Left hindlimb (tissue), 1 donor: ENCODE data around the gene SPTLC3.
A peak's percentile ranks its signal among the peaks of the same experiment; 100 is the strongest.

Source experiments
- DNase-seq: peaks from one replicate; pipeline ENCODE4 v3.0.0-alpha.2; 2018

Gene SPTLC3

DNA sequence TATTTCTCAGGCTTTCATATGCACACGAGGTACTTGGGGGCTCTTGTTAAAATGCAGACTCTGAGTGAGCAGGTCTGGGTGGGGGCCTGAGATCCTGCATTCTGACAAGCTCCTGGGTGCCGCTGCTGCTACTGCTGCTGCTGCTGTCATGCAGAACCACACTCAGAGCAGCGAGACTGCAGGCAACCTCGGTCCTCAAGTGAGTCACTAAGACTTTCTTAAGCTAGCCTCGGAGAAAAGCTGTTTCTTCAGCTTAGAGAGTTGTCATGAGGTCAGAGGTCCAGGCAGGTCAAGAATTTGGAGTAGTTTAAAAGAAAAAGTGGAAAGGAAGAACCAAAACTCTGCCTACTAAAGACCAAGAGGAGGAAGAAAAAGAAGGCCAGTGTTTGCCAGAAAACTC lies 92.9 kb downstream of the SPTLC3 start:
- no peak for DNase-seq

GRCh38 chr20:13102237-13102636 lies 93.5 kb downstream of the SPTLC3 start:
- DNase-seq = no peak

GRCh38 chr20:13102694-13103093 lies 93.9 kb downstream of the SPTLC3 start:
- no peak for DNase-seq

DNA sequence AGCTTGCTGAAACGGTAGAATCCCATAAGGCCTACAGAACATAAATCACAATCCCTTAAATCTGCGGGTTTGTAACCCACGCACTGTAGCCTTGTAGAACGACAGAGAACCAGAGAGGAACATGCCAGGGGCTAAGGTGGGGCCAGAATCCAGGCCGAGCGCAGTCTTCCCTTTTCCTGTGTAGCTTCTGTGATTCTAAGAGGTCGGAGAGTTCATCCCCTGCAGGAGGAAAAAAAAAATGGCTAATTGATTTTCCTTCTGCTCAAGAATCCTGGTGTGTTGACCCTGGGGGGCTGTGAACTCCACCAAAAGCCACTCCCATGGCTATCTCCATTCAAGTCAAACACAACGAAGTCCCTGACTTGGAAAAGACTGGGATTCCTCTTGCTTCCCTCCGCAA lies 96.3 kb downstream of the SPTLC3 start:
- DNase-seq = no peak

DNA sequence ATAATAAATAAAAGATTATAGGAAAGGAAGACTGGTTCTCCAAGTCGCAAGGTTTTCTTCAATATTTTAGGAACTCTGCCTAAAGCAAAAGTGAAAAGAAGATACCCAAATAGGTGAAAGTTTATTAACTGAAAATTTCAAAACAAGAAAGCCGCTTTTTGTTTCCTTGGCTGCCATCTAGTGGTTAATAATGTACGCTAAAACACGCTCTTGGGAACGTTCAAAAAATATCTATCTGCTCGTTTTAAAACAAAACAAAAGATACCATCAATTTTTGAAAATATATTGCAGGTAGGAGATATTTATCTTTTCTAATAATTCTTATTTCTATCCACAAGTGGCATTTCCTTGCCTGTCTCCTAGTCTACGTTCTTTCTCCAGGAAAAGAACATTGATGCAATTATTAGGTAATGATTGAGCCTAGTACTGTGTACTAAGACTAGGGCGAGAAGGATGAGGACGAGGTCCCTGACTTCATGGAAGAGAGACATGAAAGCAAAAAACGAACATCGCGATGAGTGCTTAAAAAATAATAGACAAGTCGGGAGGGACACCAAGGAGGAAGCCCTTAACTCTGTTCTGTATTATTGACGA lies 97.2 kb downstream of the SPTLC3 start:
- DNase-seq = no peak

GRCh38 chr20:13109658-13110057 lies 100.9 kb downstream of the SPTLC3 start:
- no peak for DNase-seq

DNA sequence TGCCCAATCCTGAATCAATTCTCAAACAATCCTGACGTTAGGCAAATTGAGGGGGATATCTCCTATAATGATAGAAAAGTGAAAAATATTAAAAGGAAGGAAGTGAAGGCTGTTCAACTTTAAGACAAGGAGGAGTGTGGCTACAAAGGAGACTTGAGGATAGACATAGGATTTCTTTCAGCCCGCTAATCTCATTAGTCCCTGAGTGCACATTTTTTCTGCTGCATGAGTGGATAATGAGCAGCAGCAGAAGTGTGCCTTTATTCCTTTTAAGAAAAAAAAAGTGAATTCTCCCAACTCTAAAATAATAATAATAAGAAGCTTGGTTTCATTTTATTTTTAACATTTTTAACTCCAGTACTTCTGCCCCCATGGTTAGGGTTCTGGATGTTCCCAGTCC lies 102.0 kb downstream of the SPTLC3 start:
- DNase-seq = no peak

DNA sequence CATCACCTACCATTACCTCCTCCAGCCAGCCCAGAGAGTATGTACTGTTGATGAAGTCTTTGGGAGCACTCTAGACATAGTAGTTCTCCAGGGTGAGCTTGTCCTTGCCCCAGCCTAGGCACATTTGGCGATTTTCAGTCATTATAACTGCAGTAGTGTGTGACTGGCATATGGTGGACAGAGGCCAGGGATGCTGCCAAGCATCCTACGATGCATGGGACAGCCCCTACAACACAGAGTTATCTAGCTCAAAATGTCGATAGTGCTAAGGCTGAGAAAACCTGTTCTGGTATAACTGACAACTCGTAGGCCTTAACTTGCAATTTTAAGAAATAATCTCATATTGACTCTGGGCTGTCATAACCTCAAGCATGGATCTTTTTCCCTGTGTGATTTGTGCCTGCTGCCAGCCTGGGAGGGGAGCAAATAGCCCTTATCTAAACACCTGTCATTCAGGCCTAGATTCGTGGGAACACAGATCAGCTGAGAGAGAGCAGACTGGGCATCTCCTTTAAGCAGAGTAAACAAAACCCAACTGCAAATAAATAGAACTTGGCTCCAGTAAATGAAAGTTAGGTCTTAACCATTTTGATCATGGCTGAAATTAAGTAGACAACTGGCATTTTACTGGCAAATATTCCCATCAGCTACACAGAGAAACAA lies 102.6 kb downstream of the SPTLC3 start:
- DNase-seq = no peak

- no peak for DNase-seq
Measured at GRCh38 chr20:13113731-13114130, 105.0 kb downstream of the SPTLC3 start.

- DNase-seq = no peak
Measured at GRCh38 chr20:13117200-13117599, 108.4 kb downstream of the SPTLC3 start.

GRCh38 chr20:13118676-13119075 lies 109.9 kb downstream of the SPTLC3 start:
- DNase-seq = no peak

DNA sequence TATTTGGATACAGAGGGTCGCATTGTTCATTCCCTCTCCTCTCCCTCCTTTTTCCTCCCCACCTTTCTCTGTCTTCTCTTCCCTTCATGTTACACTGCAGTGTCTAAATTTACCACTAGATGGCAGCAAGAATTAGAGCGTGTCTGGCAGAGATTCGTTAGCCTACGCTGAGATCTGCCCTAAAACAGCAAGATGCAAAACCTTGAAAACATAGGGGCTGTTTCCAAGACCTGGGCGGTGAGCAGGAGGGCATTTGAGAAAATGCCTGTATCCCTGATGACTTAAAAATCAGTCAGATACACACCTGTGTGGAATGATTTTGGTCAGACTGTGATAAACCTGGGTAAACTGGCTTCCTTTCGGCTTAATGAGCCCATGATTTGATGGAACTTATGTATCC lies 110.8 kb downstream of the SPTLC3 start:
- DNase-seq = peak; percentile 66

GRCh38 chr20:13120471-13120870 lies 111.7 kb downstream of the SPTLC3 start:
- DNase-seq = no peak

- DNase-seq = no peak
Measured at GRCh38 chr20:13121840-13122515, 113.2 kb downstream of the SPTLC3 start.

DNA sequence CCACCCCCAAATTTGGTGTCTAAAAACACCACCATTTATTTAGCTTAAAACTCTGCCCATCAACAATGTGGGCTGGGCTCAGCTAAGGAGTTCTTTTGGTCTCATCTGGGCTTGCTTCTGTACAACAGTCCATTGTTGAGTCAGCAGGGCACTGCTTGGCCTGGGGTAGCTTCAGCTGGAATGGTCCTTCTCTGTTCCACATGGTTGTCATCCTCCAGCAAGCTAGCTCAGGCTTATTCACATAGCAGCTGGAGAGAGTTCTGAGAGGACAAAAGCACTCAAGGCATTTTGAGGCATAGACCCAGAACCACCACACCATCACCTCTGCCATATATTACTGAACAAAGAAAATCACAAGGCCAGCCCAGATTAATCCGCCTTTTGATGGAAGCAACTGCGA lies 116.7 kb downstream of the SPTLC3 start:
- no peak for DNase-seq

DNA sequence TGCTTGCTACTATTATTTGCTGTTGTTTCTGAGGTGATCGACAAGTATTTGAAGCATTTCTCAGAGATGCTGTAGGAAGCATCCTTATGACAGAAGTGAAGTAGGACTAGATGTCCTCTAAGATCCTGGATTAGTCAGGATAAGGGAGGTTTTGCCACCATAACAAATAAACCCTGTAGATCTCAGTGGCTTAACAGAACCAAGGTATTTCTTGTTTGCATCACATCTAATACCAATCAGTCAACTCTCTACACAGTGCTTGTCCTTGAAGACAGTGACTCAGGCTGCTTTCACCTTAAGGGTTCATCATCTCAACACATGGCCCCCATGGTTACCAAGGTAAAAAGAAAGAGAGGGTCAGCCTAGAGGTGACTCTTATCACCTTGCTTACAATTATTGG lies 119.4 kb downstream of the SPTLC3 start:
- DNase-seq = no peak

DNA sequence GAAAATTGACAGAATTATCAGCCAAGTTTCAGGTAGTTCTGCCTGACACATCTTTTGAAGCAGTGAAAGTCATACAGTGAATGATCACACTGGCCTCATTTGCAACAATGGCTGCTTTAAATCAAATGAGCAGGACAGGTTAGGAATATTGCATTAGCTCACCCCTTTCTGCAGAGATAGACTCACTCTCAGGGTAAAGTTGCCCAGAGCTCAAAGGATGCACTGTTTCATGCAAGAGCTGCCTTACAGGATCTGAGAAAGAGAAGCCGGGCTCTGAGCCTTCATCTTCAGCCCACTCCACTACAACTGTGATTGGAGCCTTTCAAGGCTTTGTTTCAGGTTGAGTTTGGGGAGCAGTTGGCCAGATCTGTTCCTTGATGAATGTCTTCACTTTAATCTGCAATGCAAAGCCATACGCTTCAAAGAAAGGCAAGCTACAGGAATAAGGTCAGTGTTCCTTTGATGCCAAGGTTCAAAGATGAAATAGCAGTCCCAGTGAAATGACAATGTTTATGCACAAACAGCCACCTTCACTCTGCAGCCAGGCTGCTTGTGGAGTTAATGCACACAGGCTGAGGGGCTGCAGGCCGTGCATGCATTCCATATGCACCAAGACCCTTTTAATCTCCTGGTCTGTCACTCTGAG lies 121.4 kb downstream of the SPTLC3 start:
- DNase-seq = no peak

DNA sequence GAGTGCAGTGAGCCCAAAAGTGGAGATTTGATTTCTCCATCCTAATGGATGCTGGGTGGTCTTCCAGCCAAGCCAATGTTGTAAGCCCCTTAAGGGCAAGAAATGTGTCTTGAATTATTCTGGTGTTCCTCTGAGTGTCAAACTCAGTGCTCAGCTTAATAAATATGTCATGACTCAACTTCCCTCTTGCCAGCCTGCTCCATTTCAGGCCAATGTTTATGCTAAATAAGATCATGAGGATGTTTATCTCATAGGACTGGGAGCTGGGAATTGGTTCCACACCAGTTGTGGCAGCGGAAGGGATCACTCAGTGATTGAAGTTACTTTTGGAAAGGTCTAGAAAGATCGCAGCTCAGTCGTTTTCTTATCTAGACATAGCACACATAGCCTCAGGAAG lies 121.9 kb downstream of the SPTLC3 start:
- DNase-seq = no peak

- no peak for DNase-seq
Measured at GRCh38 chr20:13131688-13132087, 122.9 kb downstream of the SPTLC3 start.

DNA sequence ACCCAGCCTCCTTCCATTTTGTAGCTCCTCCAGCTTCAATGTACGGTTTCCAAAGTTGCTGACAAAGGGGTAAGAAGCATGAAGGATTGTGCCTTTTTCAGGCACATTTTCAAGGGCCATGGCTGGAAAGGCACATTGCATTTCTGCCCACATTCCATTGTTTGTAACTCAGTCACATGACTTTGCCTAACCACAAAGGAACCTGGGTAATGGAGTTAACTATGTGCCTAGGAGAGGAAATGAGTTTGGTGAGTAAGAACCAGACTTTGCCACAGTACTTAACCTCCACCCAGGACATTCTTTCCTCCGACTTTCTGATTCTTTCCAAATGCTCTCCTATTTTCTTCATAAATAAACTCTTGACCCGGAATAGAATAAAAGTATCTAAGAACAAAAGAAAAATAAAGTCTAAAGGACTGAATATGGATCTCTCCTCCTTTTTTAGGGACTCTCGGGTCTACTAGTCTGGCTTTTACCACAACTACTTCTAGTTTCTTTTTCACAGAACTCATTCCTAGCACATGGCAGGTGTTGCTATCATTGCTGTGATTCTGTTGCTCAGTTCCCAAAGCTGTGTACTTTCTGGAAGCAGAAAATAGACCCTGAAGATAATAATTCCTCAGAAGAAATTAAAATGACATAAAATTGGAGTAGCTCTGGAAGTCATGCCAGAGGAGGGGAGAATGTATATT lies 130.8 kb downstream of the SPTLC3 start:
- no peak for DNase-seq

- DNase-seq = no peak
Measured at GRCh38 chr20:13140201-13140600, 131.4 kb downstream of the SPTLC3 start.

DNA sequence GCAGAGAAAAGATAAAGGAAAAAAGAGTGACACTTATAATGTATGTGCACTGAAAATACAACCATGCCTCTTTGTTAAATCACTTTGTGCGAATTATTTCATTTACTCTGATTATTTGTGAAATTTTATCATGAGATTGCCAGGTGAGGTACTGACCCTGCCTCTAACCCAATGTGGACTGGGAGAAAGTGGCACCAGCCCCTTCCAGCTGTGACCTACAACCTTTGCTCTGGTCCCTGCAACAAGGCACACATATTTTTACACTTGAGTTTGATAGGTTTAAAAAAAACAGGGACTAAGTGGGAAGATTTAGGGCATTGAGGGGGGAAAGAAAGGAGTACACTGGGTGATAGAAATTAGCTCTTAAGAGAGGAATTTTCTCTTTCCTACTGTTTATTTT lies 132.0 kb downstream of the SPTLC3 start:
- no peak for DNase-seq

- no peak for DNase-seq
Measured at GRCh38 chr20:13141546-13141945, 132.8 kb downstream of the SPTLC3 start.
